HG03066 (cell line): ENCODE measurements around the gene ITPR2.
A peak's percentile ranks its signal among the peaks of the same experiment; 100 is the strongest.

ENCODE experiments used
- ATAC-seq: cut with Tn5 transposase; IDR thresholded peaks from one replicate; pipeline ENCODE4 v1.9.1; 2021; ENCODE audit warnings: low read depth; ENCODE audit not compliant: unreplicated experiment

The ITPR2 gene

DNA sequence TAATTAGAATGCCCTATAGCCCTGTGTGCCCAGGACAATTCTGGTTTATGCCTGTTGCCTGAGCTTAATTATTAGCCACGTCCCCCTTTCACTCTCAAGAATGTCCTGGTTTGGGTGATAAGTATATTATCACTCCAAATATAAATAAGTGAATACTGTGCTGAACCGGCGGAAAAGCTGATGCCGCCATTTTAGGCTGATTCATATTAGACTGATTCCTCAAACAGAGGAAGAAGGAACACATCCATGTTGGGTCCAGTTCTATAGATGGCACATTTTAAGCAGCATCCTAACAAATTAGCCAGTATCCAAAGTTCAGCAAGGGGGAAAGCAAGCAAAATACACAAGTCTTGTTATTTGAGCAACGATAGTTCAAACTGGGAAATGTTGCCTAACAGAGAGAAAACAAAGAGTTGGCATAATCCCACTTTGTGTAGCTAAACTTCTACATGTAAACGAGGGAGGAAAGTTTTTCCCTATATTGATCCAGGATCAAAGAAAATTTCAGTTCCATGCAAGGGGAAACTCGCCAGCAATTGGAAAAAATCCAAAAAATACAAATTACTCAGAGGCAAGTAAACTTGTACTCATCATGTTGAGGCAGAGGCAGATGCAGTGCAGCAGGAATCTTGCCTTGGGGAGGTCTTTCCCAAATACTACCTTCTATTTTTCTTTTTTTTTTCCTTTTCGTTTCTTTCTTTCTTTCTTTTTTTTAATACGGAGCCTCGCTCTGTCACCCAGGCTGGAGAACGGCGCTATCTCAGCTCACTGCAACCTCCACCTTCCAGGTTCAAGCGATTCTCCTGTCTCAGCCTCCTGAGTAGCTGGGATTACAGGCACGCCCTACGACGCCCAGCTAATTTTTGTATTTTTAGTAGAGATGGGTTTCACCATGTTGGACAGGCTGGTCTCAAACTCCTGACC lies 96.2 kb downstream of the ITPR2 start:
- ATAC-seq = no peak

DNA sequence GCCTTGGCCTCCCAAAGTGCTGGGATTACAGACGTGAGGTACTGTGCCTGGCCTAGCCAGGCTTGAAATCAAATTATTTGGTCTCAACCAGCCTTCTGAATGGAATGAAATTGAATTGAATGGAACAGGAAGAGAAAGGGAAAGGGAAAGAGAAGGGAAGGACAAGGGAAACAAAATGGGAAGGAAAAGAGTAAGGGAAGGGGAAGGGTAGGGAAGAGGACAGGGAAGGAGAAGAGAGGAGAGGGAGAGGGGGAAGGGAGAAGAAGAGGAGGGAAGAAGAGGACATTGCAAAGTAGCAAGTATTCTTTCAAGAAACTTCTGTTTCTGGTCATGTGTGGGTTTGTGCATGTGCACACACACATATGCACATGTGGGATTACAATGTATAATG lies 97.8 kb downstream of the ITPR2 start:
- no peak for ATAC-seq

DNA sequence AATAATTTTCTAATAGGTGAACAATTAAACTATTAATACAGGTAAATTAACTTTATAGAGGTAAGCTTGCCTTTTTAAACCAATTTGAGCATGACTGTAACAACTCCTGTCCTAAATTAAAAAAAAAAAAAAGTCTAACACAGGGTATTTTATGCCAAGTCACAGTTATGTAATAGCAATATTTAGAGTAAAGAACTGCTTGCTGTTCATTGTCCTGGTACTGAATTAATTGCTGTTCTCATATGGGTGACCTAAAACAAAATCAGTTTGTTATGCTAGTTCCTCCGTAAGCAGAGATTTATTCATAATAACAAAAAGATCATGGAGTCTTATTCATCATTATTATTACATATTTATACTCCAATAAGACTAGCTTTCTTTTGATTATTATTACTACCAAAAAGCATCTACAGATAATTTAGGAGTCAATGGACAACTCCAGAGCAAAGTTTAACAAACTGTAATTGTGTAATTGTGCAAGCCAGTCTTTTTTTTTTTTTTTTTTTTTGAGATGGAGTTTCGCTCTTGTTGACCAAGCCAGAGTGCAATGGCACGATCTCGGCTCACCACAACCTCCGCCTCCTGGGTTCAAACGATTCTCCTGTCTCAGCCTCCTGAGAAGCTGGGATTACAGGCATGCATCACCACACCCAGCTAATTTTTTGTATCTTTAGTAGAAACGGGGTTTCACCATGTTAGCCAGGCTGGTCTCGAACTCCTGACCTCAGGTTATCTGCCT lies 98.3 kb downstream of the ITPR2 start:
- no peak for ATAC-seq

DNA sequence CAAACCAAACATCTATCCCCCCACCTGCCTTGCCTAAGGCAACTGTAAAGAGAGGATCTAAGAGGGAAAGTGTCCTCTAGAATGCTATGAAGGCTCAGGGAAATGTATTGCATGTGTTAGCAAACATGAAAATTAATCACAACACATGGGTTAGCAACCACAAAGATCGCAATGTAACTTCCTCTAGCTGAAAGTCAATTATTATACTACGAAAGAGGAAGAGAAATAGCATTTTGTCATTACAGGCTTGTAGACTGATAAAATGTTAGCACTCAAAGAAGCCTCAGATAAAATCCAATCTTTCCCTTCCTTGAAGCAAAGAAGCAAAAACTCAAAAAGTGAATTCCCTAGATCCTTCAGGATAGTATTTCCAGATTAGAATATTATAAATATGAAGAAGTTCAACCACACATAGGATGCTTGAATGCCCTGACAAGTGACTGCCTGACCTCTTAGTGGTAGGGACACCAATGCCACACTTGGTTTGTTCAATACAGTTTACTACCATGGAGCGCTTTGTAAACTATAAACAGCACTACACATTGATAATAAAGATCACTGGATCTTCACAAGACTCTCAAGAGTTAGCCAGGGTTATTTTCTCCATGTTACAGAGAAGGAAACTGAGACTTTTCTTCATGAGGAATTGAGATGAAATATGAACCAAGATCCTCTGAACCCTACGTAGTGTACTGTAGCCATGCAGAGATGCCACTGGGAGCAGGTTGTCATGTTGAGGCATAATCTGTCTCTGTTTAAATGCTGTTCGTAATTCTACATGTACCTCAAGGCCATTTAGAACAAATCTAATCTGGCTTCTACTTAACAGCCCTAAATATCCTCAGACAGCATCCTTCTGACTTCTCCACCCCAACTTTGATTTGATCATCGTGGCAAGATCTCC lies 100.7 kb downstream of the ITPR2 start:
- ATAC-seq = peak; percentile 48

DNA sequence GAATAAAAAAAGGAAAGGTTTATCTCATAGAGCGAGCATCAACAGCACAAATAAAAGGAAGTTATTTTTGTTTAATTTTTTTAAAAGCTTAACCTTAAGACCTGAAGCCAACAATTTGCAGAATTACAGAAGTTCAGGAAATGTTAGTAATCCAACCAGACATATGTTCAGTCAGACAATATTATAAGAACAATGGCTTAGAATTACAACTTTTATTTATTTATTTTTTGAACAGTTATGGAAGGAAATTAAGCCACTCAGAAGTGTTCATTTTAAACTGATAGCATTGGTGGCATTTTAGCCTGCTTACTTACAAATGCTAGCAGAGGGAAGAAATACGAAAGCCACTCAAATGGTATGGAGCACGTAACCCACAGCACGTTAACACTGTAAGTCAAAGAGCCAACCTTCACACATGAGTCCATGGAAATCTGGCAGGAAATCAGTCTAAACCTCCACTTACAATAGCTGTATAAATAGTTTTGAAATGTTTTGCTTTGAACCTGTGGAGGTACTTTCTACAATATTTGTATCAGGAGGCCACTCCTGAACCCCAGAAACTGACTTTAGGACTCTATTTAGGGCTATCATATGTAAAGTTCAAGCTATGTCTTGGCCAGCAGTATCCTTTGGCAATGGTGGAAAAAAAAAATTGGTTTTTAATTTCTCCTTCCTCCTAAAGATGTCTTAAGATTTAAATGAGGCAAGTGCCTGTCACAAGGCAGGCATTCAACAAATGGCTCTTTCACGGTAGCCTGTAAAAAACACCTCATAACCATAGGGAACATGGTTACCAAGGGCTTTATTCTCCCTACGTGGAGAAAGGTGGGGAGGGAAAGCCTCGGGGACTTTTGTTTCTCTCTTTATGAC lies 102.3 kb downstream of the ITPR2 start:
- ATAC-seq = no peak

DNA sequence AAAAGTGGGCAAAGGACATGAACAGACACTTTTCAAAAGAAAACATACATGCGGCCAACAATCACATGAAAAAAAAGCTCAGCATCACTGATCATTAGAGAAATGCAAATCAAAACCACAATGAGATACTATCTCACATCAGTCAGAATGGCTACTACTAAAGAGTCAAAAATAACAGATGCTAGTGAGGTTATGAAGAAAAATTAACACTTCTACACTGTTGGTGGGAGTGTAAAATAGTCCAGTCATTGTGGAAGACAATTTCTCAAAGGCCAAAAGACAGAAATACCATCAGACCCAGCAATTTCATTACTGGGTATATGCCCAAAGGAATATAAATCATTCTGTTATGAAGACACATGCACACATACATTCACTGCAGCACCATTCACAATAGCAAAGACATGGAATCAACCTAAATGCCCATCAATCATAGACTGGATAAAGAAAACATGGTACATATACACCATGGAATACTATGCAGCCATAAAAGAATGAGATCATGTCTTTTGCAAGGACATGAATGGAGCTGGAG lies 103.8 kb downstream of the ITPR2 start:
- ATAC-seq = peak; percentile 39

DNA sequence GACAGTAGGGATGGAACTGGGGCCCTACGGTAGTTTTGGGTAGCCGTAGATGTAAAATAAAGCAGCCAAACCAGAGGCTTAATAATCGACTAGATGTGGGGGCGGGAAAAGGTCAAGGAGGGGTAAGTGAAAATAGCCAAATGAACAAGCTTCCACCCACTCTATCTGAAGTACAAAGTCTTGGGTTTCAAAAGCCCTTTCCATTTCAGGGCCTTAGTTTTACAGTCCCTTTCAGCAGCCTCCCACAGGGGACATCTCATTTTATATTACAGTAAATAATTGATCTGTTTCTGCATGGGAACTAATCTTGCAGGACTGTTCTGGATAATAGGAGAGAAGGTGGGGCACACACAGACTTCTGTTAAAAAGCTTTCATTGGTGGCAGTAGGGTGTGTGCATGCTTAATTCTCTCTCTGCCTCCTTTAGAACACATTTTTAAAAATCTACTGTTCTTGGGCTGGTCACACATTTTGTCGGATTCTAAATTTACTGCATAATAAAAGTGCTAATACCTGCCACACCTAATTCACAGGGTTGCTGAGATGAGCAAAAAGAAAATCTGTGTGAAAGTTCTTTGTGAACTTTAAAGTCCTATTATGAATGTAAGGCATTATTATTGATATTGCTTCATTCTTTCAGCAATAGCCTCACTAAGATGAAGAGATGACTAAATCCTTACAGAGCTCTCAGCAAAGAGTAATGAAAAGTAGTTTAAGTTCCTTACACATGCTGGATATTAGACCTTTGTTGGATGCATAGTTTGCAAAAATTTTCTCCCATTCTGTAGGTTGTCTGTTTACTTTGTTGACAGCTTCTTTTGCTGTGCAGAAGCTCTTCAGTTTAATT lies 104.6 kb downstream of the ITPR2 start:
- ATAC-seq = peak; percentile 39

DNA sequence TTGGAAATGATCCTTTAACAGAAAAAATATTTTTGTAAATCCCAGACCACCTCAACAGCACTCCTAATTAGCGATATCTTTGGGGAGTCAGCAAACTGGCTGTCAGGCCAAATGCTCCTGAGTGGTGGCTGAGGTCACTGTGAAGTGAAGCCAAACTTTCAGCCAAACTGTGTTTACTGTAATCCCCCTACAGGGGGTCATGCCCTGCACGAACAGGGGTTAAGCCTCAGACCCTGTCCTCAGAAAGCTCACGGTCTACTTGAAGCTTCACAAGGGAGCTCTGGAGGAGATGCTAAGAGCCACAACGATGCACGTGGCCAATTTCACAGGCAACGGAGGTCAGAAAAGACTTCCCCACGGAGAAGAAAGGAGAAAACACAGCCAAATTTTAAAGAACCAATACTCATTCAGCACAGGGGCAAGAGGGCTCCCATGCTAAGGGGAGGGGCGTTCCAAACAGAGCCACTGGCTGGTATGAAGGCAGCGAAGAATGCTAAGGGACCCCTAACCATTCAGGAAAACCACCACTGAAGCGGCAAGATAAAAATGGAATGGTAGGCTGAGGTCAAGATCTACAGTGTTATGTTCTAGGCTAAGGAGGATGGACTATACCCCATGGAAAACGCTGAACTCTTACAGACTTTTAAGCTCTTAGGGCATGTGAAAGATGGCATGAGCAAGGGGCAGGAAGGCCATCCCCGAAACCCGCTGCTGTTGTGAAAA lies 105.4 kb downstream of the ITPR2 start:
- no peak for ATAC-seq

DNA sequence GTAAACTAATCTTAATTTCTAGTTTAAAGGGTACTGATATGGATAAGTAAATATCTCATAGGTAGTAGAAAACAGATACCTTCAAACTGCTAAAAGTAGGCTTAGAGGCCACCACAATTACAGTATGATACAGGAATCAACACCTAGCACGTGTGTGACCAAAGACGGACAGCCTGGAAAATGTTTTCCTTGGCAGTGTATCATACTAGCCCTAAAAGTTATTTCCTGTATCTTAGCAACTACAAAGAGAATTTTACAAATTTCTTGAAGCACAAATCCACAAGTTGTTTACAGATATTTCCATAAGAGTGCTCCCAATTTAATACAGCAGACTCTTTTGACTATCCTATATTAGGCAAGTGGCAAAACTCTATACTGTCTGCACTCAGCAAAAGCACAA lies 106.0 kb downstream of the ITPR2 start:
- ATAC-seq = no peak

DNA sequence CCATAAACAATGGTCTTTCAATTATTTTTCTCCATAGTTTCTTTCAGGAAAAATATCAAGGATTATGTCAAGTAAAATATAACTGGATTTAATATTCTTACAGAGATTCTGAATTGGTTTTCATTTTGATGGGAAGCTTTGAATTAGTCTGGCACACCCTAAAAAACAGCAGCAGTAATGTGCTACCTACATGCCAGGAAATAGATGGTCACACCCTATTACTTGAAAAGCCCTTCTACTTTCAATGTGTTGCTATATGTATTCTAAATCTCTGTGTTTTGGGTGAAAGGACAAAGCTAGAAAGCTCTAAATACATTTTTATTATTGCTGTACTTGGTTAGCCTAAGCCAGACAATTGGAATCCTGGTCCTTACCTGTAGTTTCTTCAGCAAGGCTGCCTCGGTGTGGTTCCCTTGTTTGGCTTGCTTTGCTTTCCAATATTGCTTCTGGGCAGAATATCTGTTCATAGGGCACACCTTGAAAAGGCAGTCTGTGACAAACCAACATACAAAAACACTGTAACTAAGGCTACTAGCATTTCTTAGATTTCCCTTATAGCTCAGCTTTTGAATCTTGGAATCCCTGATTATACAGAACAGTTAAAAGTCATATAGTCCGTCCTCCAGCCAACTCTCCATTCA lies 107.6 kb downstream of the ITPR2 start:
- no peak for ATAC-seq

DNA sequence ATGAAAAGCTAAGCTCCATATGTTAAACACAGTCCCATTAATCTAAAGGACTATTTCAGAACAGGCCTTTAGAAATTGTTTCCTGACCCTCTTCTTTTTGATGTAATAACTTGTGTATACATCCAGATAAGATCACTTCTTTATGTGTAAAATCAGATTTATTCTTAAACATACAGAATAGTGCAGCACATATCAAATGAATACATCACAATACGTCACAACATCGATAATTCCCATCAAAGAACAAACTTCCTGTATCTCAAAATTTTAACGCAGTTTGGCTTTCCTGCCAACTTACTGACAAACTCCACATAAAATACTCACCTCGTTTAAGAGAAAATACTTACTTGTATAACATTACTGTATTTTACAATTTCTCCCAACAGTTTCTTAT lies 108.7 kb downstream of the ITPR2 start:
- no peak for ATAC-seq

DNA sequence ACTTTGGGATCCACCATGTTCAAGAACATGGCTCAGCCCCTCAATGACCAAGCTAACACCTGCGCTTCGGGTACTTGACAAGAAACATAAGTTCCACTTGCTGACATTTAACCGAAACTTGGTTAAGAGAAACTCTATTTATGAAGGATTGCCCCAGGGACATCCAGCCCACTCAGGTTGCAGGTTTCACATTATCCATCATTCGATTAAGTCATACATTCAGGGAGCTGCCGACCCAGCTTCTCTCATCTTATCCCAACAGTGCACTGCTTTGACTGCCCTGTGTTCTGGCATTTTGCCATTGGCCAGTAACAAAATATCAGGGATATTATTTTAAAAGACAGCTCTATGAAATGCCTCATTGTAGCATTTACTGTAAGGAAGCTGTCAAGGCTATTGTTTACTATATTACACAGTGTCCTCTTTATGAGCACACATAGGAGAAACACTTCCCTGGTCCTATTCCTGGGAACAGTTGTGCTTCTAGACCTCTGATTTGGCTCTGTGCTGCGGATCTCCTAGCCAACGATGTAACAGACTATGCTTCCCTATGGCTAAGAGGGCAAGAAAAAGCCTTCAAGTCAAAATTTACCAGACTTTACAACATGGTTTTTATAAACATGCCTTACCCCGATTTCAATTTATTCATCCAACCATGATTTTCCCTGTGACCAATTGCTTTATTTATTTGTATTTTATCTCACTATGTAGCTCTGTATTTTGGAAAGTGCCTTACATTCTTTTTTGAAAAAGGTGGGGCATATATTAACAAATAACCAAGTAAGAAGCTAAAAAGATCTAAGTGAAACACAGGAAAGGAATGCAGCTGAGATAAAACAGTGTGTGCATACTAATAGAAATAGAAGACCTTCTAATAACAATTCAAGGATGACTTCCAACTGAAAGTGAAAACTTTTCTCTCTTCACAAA lies 109.3 kb downstream of the ITPR2 start:
- no peak for ATAC-seq

DNA sequence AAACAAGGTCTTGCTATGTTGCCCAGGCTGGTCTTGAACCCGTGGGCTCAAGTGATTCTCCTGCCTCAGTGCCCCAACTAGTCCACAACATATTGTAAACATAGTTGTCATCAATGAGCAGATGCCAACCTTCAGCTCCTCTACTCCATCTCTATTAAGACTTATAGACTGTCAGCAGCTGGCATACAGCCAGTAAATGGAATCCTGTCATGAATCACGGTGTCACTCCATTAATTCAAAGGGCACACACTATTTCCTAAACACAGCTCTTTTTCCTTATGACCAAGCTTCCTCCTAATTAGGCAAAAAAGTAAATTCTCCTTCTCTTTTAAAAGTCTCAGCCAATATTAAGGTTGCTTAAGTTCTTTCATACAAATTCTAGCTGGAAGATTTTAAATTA lies 111.2 kb downstream of the ITPR2 start:
- no peak for ATAC-seq

DNA sequence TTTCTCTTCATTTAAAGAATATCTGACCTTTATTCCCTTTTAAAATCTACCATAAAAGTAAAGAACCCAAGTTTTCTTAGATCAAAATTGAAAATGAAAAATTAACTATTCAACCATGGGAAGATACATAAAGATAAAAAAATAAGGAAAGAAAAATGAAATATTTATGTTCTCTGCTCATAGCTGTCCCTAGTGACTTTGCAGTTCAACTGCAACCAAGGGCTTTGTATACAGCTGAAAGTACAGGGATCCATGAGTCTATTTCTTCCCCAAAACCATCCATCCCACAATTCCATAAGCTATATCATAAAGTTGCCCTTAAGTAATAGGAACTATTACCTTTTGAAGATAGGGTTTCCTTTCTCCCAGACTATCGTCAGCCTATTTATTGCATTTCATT lies 113.1 kb downstream of the ITPR2 start:
- ATAC-seq = no peak

DNA sequence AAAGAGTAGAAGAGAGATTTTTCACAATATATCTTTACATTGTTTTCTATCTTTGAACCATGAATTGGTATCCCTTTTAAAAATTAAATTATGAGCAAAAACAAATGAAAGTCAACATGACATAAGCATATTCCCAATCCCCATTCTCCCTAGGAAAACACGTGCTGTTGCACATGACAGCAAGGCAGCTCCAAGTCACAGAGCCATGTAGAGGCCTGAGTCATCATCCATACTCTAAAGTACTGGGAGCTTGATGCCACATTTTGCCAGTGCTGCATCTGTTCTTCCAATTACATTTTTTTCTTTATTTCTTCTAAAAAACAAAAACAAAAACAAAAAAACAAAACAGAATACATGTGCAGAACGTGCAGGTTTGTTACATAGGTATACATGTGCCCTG lies 115.2 kb downstream of the ITPR2 start:
- no peak for ATAC-seq

DNA sequence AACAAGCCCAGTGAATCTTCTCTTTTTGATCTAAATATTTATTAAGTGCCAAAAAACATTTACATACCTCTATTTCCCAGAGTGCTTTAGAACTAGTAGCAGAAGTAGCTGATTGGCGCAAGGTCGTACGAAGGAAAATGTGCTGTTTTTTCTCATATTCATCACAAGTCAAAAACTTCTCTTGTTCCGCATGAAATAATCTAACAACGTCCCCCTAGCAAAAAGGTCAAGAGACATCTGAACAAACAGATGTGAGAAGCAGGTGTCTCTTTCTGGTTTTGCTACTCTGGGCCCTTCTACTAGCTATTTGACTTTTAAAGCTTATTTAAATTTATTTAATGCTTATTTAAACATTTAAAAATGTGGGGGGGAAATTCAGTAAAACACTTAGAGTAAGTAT lies 117.8 kb downstream of the ITPR2 start:
- ATAC-seq = no peak
